T-helper 2 cell treated with Interferon-gamma antibody and Interleukin-4, amounts not matched to agents 5 μg/mL and 100 μg/mL, for 36 hours (primary cell): ENCODE results near the gene GPX3.

Experiments
- DNase-seq: peaks from one replicate; pipeline ENCODE4 v3.0.0; 2021; ENCODE audit warnings: low spot score
- H3K27ac Mint-ChIP-seq: one replicate; pipeline ENCODE4 v1.8.0; 2021; ENCODE audit warnings: mild to moderate bottlenecking, mixed read lengths
- H3K27me3 Mint-ChIP-seq: one replicate; pipeline ENCODE4 v1.8.0; 2021; ENCODE audit warnings: low read depth, mixed read lengths
- H3K36me3 Mint-ChIP-seq: one replicate; pipeline ENCODE4 v1.8.0; 2021; ENCODE audit warnings: low read depth, mixed read lengths
- H3K4me1 Mint-ChIP-seq: one replicate; pipeline ENCODE4 v1.8.0; 2021; ENCODE audit warnings: low read depth, mixed read lengths
- H3K4me3 Mint-ChIP-seq: one replicate; pipeline ENCODE4 v1.8.0; 2022; ENCODE audit warnings: mild to moderate bottlenecking, moderate library complexity, mixed read lengths
- H3K9me3 Mint-ChIP-seq: one replicate; pipeline ENCODE4 v1.8.0; 2021; ENCODE audit warnings: mixed read lengths

GPX3 gene

GRCh38 chr5:151020304-151021110 is at the start of gene GPX3:
GPX3 (plus strand) TSS chr5:151020591; CDS start chr5:151020655, 64 bp downstream.
- Mint-ChIP-seq H3K36me3 (peaks cover 11% of the 10 kb centered on the region), H3K27ac (no peak within 1 kb of the TSS), H3K9me3 (no peaks in the 10 kb centered on the region), H3K4me3 (peak within 1 kb of the TSS; percentile 2), H3K4me1 (peaks cover 10% of the 10 kb centered on the region), H3K27me3 (peaks cover 10% of the 10 kb centered on the region)
- no peak for DNase-seq

- Mint-ChIP-seq H3K4me1 (no peaks in the 10 kb centered on the region), H3K9me3 (peaks cover 7% of the 10 kb centered on the region), H3K27me3 (no peaks in the 10 kb centered on the region), H3K36me3 (no peaks in the 10 kb centered on the region), H3K27ac (no peak overlapping the region), H3K4me3 (no peak overlapping the region)
- no peak for DNase-seq
These were observed 41.8 kb upstream of the GPX3 start for GRCh38 chr5:150978590-150978989.

- no peaks in the 10 kb centered on the region for H3K27me3 Mint-ChIP-seq
- no peaks in the 10 kb centered on the region for H3K36me3 Mint-ChIP-seq
- no peaks in the 10 kb centered on the region for H3K4me1 Mint-ChIP-seq
- no peak for DNase-seq
- peaks cover under 1% of the 10 kb centered on the region for H3K9me3 Mint-ChIP-seq
- H3K27ac Mint-ChIP-seq, result no peak overlapping the region
- H3K4me3 Mint-ChIP-seq, result no peak overlapping the region
These were observed 32.6 kb upstream of the GPX3 start for GRCh38 chr5:150987746-150988145.

GRCh38 chr5:150989695-150990094 is 30.7 kb upstream of the GPX3 start:
- H3K9me3 Mint-ChIP-seq, result peaks cover 13% of the 10 kb centered on the region
- H3K4me1 Mint-ChIP-seq, result no peaks in the 10 kb centered on the region
- H3K4me3 Mint-ChIP-seq, result no peak overlapping the region
- DNase-seq, result no peak
- no peaks in the 10 kb centered on the region for H3K27me3 Mint-ChIP-seq
- no peak overlapping the region for H3K27ac Mint-ChIP-seq
- H3K36me3 Mint-ChIP-seq, result no peaks in the 10 kb centered on the region

GRCh38 chr5:150992705-150993104 is 27.7 kb upstream of the GPX3 start:
- H3K4me3 Mint-ChIP-seq, result no peak overlapping the region
- no peaks in the 10 kb centered on the region for H3K36me3 Mint-ChIP-seq
- peaks cover 13% of the 10 kb centered on the region for H3K9me3 Mint-ChIP-seq
- no peak for DNase-seq
- H3K4me1 Mint-ChIP-seq, result no peaks in the 10 kb centered on the region
- H3K27me3 Mint-ChIP-seq, result no peaks in the 10 kb centered on the region
- no peak overlapping the region for H3K27ac Mint-ChIP-seq

- Mint-ChIP-seq H3K9me3 (peaks cover 13% of the 10 kb centered on the region), H3K4me3 (no peak overlapping the region), H3K4me1 (no peaks in the 10 kb centered on the region), H3K27ac (no peak overlapping the region), H3K27me3 (no peaks in the 10 kb centered on the region), H3K36me3 (no peaks in the 10 kb centered on the region)
- DNase-seq, result no peak
These were observed 27.0 kb upstream of the GPX3 start for GRCh38 chr5:150993422-150993821.

GRCh38 chr5:150993826-150994412 is 26.5 kb upstream of the GPX3 start:
- no peak overlapping the region for H3K4me3 Mint-ChIP-seq
- H3K4me1 Mint-ChIP-seq, result no peaks in the 10 kb centered on the region
- no peaks in the 10 kb centered on the region for H3K27me3 Mint-ChIP-seq
- DNase-seq, result no peak
- no peak overlapping the region for H3K27ac Mint-ChIP-seq
- H3K9me3 Mint-ChIP-seq, result peaks cover 13% of the 10 kb centered on the region
- no peaks in the 10 kb centered on the region for H3K36me3 Mint-ChIP-seq

GRCh38 chr5:150999704-151000442 is 20.5 kb upstream of the GPX3 start:
- Mint-ChIP-seq H3K36me3 (no peaks in the 10 kb centered on the region), H3K9me3 (no peaks in the 10 kb centered on the region), H3K27ac (no peak overlapping the region), H3K4me3 (no peak overlapping the region), H3K4me1 (no peaks in the 10 kb centered on the region), H3K27me3 (peaks cover 2% of the 10 kb centered on the region)
- DNase-seq, result no peak

- H3K4me1 Mint-ChIP-seq, result no peaks in the 10 kb centered on the region
- no peak overlapping the region for H3K27ac Mint-ChIP-seq
- no peaks in the 10 kb centered on the region for H3K9me3 Mint-ChIP-seq
These were observed 19.0 kb upstream of the GPX3 start for GRCh38 chr5:151001436-151001835.

GRCh38 chr5:151002250-151002649 is 18.1 kb upstream of the GPX3 start:
- H3K27ac Mint-ChIP-seq, result no peak overlapping the region
- no peaks in the 10 kb centered on the region for H3K9me3 Mint-ChIP-seq
- no peaks in the 10 kb centered on the region for H3K36me3 Mint-ChIP-seq
- H3K4me3 Mint-ChIP-seq, result no peak overlapping the region
- H3K4me1 Mint-ChIP-seq, result no peaks in the 10 kb centered on the region
- no peak for DNase-seq
- peaks cover 2% of the 10 kb centered on the region for H3K27me3 Mint-ChIP-seq

More at GRCh38 chr5:151001436-151001835, 19.0 kb upstream of the GPX3 start:
- no peak overlapping the region for H3K4me3 Mint-ChIP-seq
- no peak for DNase-seq
- H3K27me3 Mint-ChIP-seq, result peaks cover 2% of the 10 kb centered on the region
- H3K36me3 Mint-ChIP-seq, result no peaks in the 10 kb centered on the region

GRCh38 chr5:151002681-151003502 is 17.5 kb upstream of the GPX3 start:
- H3K27me3 Mint-ChIP-seq, result peaks cover 2% of the 10 kb centered on the region
- H3K27ac Mint-ChIP-seq, result no peak overlapping the region
- H3K4me1 Mint-ChIP-seq, result no peaks in the 10 kb centered on the region
- H3K36me3 Mint-ChIP-seq, result no peaks in the 10 kb centered on the region
- H3K9me3 Mint-ChIP-seq, result no peaks in the 10 kb centered on the region
- H3K4me3 Mint-ChIP-seq, result no peak overlapping the region
- DNase-seq, result no peak

GRCh38 chr5:151003503-151003860 is 16.9 kb upstream of the GPX3 start:
- Mint-ChIP-seq H3K4me3 (no peak overlapping the region), H3K4me1 (no peaks in the 10 kb centered on the region), H3K27ac (no peak overlapping the region), H3K36me3 (no peaks in the 10 kb centered on the region), H3K9me3 (no peaks in the 10 kb centered on the region), H3K27me3 (peaks cover 2% of the 10 kb centered on the region)
- DNase-seq, result no peak

- no peak overlapping the region for H3K27ac Mint-ChIP-seq
- peaks cover 2% of the 10 kb centered on the region for H3K27me3 Mint-ChIP-seq
- no peak for DNase-seq
- no peak overlapping the region for H3K4me3 Mint-ChIP-seq
- H3K4me1 Mint-ChIP-seq, result no peaks in the 10 kb centered on the region
- H3K9me3 Mint-ChIP-seq, result no peaks in the 10 kb centered on the region
- no peaks in the 10 kb centered on the region for H3K36me3 Mint-ChIP-seq
These were observed 15.9 kb upstream of the GPX3 start for GRCh38 chr5:151004499-151004898.
